Endothelial cell of umbilical vein (primary cell): ENCODE measurements around the gene CATSPERD. TPM values are rescaled to one million over a fixed set of nuclear protein-coding genes. Genes with fewer than 3 reads are reported as not detected.

Experiments
- BruUV-seq: library from RNA; stranded (reverse); fragments of 400-500 nt; replicated peaks from 2 replicates; lab custom pipeline; 2021; lab: Mats Ljungman, UMichigan
- CTCF ChIA-PET: fragments of 300-600, 350-600 bp; sonication (Branson Sonifier 250); formaldehyde crosslinking; loops from one replicate; lab custom pipeline; 2021; ENCODE audit warnings: antibody characterized with exemption, inconsistent platforms; lab: Charles Lee
- POLR2A ChIA-PET: fragments of 300-600, 350-600 bp; sonication (Branson Sonifier 250); formaldehyde crosslinking; loops from one replicate; lab custom pipeline; 2021; ENCODE audit warnings: antibody characterized with exemption, inconsistent platforms; lab: Charles Lee
- DNase-seq: peaks from one replicate; pipeline ENCODE4 v3.0.0-alpha.2; 2011; ENCODE audit warnings: low read depth, low spot score
- FAIRE-seq: peaks from 2 replicates; lab custom pipeline; 2011; peaks lifted over from hg19 to GRCh38; lab: Jason Lieb, UNC
- H2AFZ ChIP-seq: 2 replicates; pipeline ENCODE4 v1.6.0; 2012; ENCODE audit warnings: low read depth, low read length, control low read depth, inconsistent platforms
- H3K27ac ChIP-seq: 2 replicates; pipeline ENCODE4 v1.5.1; 2011; ENCODE audit warnings: low read depth, mild to moderate bottlenecking, control low read depth, low read length, moderate library complexity; ENCODE audit not compliant: insufficient read depth
- H3K27me3 ChIP-seq, 2 experiments: 2 replicates each; pipeline versions ENCODE4 v1.6.0 to v1.6.1; 2011; ENCODE audit warnings: low read length in 2 of 2, mixed read lengths in 1 of 2; ENCODE audit not compliant: control insufficient read depth in 2 of 2, insufficient read depth in 2 of 2
- H3K36me3 ChIP-seq, 2 experiments: 2 replicates in 1 of 2; 3 replicates in 1 of 2; pipeline ENCODE4 v1.5.1; 2011; ENCODE audit warnings: low read length in 2 of 2, mild to moderate bottlenecking in 1 of 2, moderate library complexity in 1 of 2; ENCODE audit not compliant: control insufficient read depth in 2 of 2, insufficient read depth in 2 of 2; ENCODE audit errors: extremely low read depth in 1 of 2
- H3K4me1 ChIP-seq: 3 replicates; pipeline ENCODE4 v1.5.1; 2011; ENCODE audit warnings: mild to moderate bottlenecking, low read length; ENCODE audit not compliant: control insufficient read depth, insufficient read depth; ENCODE audit errors: extremely low read depth
- H3K4me2 ChIP-seq: 2 replicates; pipeline ENCODE4 v1.6.1; 2011; ENCODE audit warnings: low read length, control low read depth, mixed read lengths; ENCODE audit not compliant: insufficient read depth
- H3K4me3 ChIP-seq, 3 experiments: fragments of 200-600 bp in 1 of 3; sonication (generic), shearing (Covaris generic) in 1 of 3; replicated peaks in 1 of 3; 2 replicates each; pipeline ENCODE4 v1.5.1; 2011 to 2016; ENCODE audit warnings: control low read depth in 3 of 3, low read length in 3 of 3, mild to moderate bottlenecking in 2 of 3, inconsistent platforms in 1 of 3, low read depth in 1 of 3, moderate library complexity in 1 of 3; ENCODE audit not compliant: insufficient read depth in 1 of 3
- H3K79me2 ChIP-seq: 2 replicates; pipeline ENCODE4 v1.6.0; 2012; ENCODE audit warnings: low read length, inconsistent platforms; ENCODE audit not compliant: control insufficient read depth, insufficient read depth
- H3K9ac ChIP-seq: replicated peaks from 2 replicates; pipeline ENCODE3; 2011; ENCODE audit warnings: low read length, control low read depth; ENCODE audit not compliant: insufficient read depth; ENCODE audit errors: extremely low read depth
- H3K9me1 ChIP-seq: replicated peaks from 3 replicates; pipeline ENCODE4 v1.6.0; 2011; ENCODE audit warnings: mild to moderate bottlenecking, low read length; ENCODE audit not compliant: control insufficient read depth, insufficient read depth; ENCODE audit errors: extremely low read depth
- H3K9me3 ChIP-seq: replicated peaks from 2 replicates; pipeline ENCODE4 v1.5.1; 2012; ENCODE audit warnings: low read length, inconsistent platforms; ENCODE audit not compliant: control insufficient read depth, insufficient read depth
- H4K20me1 ChIP-seq: replicated peaks from 2 replicates; pipeline ENCODE3; 2011; ENCODE audit warnings: mild to moderate bottlenecking, low read length; ENCODE audit not compliant: control insufficient read depth, insufficient read depth; ENCODE audit errors: extremely low read depth
- CTCF ChIP-seq, 2 donors: IDR thresholded peaks; 1 replicate in 1 of 2; 2 replicates in 1 of 2; pipeline ENCODE4 v1.5.1; 2011; ENCODE audit warnings: low read length in 2 of 2, mild to moderate bottlenecking in 2 of 2, moderate library complexity in 2 of 2, control low read depth in 1 of 2, inconsistent platforms in 1 of 2, low read depth in 1 of 2; ENCODE audit not compliant: insufficient read depth in 1 of 2; ENCODE audit errors: extremely low read depth in 1 of 2
- EZH2 ChIP-seq: IDR thresholded peaks from 2 replicates; pipeline ENCODE4 v1.6.1; 2012; ENCODE audit warnings: borderline replicate concordance, low read depth, mild to moderate bottlenecking, moderate library complexity, low read length, inconsistent platforms; ENCODE audit not compliant: severe bottlenecking
- FOS ChIP-seq: IDR thresholded peaks from 2 replicates; pipeline ENCODE4 v1.6.1; 2011; ENCODE audit warnings: mild to moderate bottlenecking, low read length, moderate library complexity, borderline replicate concordance; ENCODE audit not compliant: insufficient read depth
- GATA2 ChIP-seq: IDR thresholded peaks from 2 replicates; pipeline ENCODE4 v1.7.0; 2011; ENCODE audit warnings: low read depth, mild to moderate bottlenecking, moderate library complexity, mixed read lengths, low read length; ENCODE audit not compliant: insufficient read length, insufficient read depth
- JUN ChIP-seq: IDR thresholded peaks from 2 replicates; pipeline ENCODE4 v1.6.1; 2011; ENCODE audit warnings: borderline replicate concordance, low read depth; ENCODE audit not compliant: insufficient read length, insufficient read depth
- MAX ChIP-seq: IDR thresholded peaks from 2 replicates; pipeline ENCODE4 v1.6.1; 2011; ENCODE audit not compliant: insufficient read depth, insufficient read length
- MYC ChIP-seq: IDR thresholded peaks from one replicate; pipeline ENCODE4 v1.6.1; 2011; ENCODE audit warnings: mild to moderate bottlenecking, low read depth, low read length
- POLR2A ChIP-seq: IDR thresholded peaks from 2 replicates; pipeline ENCODE4 v1.6.1; 2012; ENCODE audit warnings: low read depth, mild to moderate bottlenecking, control low read depth, low read length
- POLR2AphosphoS5 ChIP-seq: IDR thresholded peaks from 2 replicates; pipeline ENCODE4 v1.6.1; 2012; ENCODE audit warnings: low read depth, mild to moderate bottlenecking, control low read depth, low read length, moderate library complexity; ENCODE audit not compliant: insufficient read depth
- dilution Hi-C: fragments of 300-500 bp; cut with MboI; formaldehyde crosslinking; loops from one replicate; pipeline ENCODE4 v1.15.0; 2019; ENCODE audit warnings: low sequenced_read_pairs; ENCODE audit not compliant: extremely low pct_ligation_motif_present
- intact Hi-C: fragments of 100-400 bp; cut with micrococcal nuclease; formaldehyde crosslinking; loops from one replicate; pipeline ENCODE4 v1.10.0; 2022
- polyA plus RNA-seq, 4 experiments: library from polyadenylated mRNA; depleted of rRNA in 3 of 4; stranded (reverse) in 3 of 4; unstranded in 1 of 4; fragments of >200 nt; gene quantifications; 2 replicates each; pipeline versions ENCODE4 v1.2.1 to v1.2.3, GENCODE V29; 2011 to 2012; ENCODE audit warnings: missing spikeins in 1 of 4
- total RNA-seq: library from RNA; stranded (reverse); gene quantifications from 2 replicates; pipeline ENCODE4 v1.2.3, GENCODE V29; 2021

CATSPERD gene
- total and polyA plus RNA-seq, 2 donors (not counting 3 experiments of a cell fraction or from before 2014, with no cell fraction given), result not detected

- H3K27ac ChIP-seq, result no peak overlapping the region
- H3K4me1 ChIP-seq, result peaks cover 10% of the 10 kb centered on the region
- intact Hi-C loops, result no loop called here
- peaks cover 9% of the 10 kb centered on the region for H3K79me2 ChIP-seq
- H3K36me3 ChIP-seq, result peaks cover 0 to 5% of the 10 kb centered on the region in 2 experiments
- no peak overlapping the region for H3K4me2 ChIP-seq
- ChIA-PET CTCF (interaction anchor here (1.1 kb wide), 1 partner anchor 9 kb away, joined by 4 read pairs; no protein-coding TSS in a partner anchor), POLR2A (no interaction called here)
- H3K9me3 ChIP-seq, result no peaks in the 10 kb centered on the region
- H4K20me1 ChIP-seq, result no peaks in the 10 kb centered on the region
- FAIRE-seq (no peak), DNase-seq (no peak)
- H3K27me3 ChIP-seq, result no peaks in the 10 kb centered on the region
- no peak overlapping the region for H3K4me3 ChIP-seq
- H3K9ac ChIP-seq, result no peak overlapping the region
- TF ChIP-seq FOS (no peak), MYC (no peak), JUN (no peak), POLR2A (no peak), GATA2 (no peak), POLR2AphosphoS5 (no peak), EZH2 (no peak), MAX (no peak), CTCF (IDR thresholded peaks at IDR 0.05; ENCODE audit: extremely low read depth in 1 of 2, insufficient read depth in 1 of 2, low read depth in 1 of 2, low read length in 2 of 2) (no peak)
- BruUV-seq, result no TSS peak
- no peaks in the 10 kb centered on the region for H3K9me1 ChIP-seq
- H2AFZ ChIP-seq, result no peak overlapping the region
- dilution Hi-C loops, result no loop called here
Measured at GRCh38 chr19:5677580-5677979, 42.9 kb upstream of the CATSPERD start.
